Right hindlimb (tissue), 1 donor: ENCODE measurements around the gene MUC3A.

Source experiments
- DNase-seq: peaks from one replicate; pipeline ENCODE4 v3.0.0-alpha.2; 2018

Gene MUC3A

GRCh38 chr7:100947792-100948191, 1.5 kb upstream of the MUC3A start:
- DNase-seq, result no peak

GRCh38 chr7:100949933-100950443, 654 bp downstream of the MUC3A start:
- DNase-seq, result no peak

- DNase-seq, result no peak
Observed at GRCh38 chr7:100951172-100951571, 1.8 kb downstream of the MUC3A start.

- no peak for DNase-seq
Observed at GRCh38 chr7:100951888-100952560, 2.7 kb downstream of the MUC3A start.

- DNase-seq, result no peak
Observed at GRCh38 chr7:100952641-100953040, 3.3 kb downstream of the MUC3A start.

GRCh38 chr7:100957832-100958421, 8.6 kb downstream of the MUC3A start:
- DNase-seq, result no peak

- DNase-seq, result no peak
Observed at GRCh38 chr7:100959894-100960293, 10.6 kb downstream of the MUC3A start.

- DNase-seq, result no peak
Observed at GRCh38 chr7:100962537-100962936, 13.2 kb downstream of the MUC3A start.

- no peak for DNase-seq
Observed at GRCh38 chr7:100963386-100963785, 14.1 kb downstream of the MUC3A start.

GRCh38 chr7:100963874-100964273, 14.5 kb downstream of the MUC3A start:
- DNase-seq, result no peak

- DNase-seq, result no peak
Observed at GRCh38 chr7:100964630-100965029, 15.3 kb downstream of the MUC3A start.

- no peak for DNase-seq
Observed at GRCh38 chr7:100965045-100965722, 15.8 kb downstream of the MUC3A start.

GRCh38 chr7:100965723-100966541, 16.6 kb downstream of the MUC3A start:
- DNase-seq, result peak; percentile 72

- no peak for DNase-seq
Observed at GRCh38 chr7:100966542-100967291, 17.4 kb downstream of the MUC3A start.

GRCh38 chr7:100967292-100967863, 18.0 kb downstream of the MUC3A start:
- DNase-seq, result no peak

- peak; percentile 46 for DNase-seq
Observed at GRCh38 chr7:100968031-100968430, 18.7 kb downstream of the MUC3A start.

GRCh38 chr7:100968650-100969049, 19.3 kb downstream of the MUC3A start:
- DNase-seq, result no peak

GRCh38 chr7:100969066-100969615, 19.8 kb downstream of the MUC3A start, which contains the start of gene MUC12:
MUC12 (plus strand) TSS chr7:100969565; CDS start chr7:100969623, 58 bp downstream.
- DNase-seq, result no peak

GRCh38 chr7:100971111-100972001, 22.0 kb downstream of the MUC3A start:
- no peak for DNase-seq

GRCh38 chr7:100972002-100972347, 22.6 kb downstream of the MUC3A start:
- DNase-seq, result no peak

GRCh38 chr7:100974021-100974420, 24.7 kb downstream of the MUC3A start:
- no peak for DNase-seq
